ENCODE results near the gene OGFRL1.

DNA sequence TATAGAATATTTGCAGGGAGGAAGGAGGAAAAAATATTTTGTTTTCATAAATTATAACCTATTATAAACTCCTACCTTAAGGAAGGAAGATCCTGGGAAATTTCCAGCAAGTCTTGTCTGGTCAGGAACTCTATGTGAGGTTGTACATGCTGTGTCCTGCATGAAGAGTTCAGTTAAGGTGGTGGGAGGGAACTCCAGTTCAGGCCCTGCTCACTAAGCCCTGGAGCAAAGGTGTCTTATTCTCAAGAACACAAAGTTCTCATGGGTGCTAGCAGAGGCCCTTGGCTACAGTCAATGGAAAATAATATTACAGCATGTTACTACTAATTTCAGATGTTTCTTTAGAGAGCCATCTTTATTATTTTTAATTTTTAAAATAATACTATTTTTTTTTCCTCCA, 3.8 kb upstream of the OGFRL1 start:
- TF ChIP-seq, protein P1, sequence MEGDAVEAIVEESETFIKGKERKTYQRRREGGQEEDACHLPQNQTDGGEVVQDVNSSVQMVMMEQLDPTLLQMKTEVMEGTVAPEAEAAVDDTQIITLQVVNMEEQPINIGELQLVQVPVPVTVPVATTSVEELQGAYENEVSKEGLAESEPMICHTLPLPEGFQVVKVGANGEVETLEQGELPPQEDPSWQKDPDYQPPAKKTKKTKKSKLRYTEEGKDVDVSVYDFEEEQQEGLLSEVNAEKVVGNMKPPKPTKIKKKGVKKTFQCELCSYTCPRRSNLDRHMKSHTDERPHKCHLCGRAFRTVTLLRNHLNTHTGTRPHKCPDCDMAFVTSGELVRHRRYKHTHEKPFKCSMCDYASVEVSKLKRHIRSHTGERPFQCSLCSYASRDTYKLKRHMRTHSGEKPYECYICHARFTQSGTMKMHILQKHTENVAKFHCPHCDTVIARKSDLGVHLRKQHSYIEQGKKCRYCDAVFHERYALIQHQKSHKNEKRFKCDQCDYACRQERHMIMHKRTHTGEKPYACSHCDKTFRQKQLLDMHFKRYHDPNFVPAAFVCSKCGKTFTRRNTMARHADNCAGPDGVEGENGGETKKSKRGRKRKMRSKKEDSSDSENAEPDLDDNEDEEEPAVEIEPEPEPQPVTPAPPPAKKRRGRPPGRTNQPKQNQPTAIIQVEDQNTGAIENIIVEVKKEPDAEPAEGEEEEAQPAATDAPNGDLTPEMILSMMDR (IDR thresholded peaks at IDR 0.05): no peak
- no peak for TF ChIP-seq POLR2A (IDR thresholded peaks at IDR 0.05)
